ENCODE data around the gene DHRS11. TPM values are rescaled to one million over a fixed set of nuclear protein-coding genes. Genes with fewer than 3 reads are reported as not detected.
A peak's percentile ranks its signal among the peaks of the same experiment; 100 is the strongest.

Gene DHRS11, protein sequence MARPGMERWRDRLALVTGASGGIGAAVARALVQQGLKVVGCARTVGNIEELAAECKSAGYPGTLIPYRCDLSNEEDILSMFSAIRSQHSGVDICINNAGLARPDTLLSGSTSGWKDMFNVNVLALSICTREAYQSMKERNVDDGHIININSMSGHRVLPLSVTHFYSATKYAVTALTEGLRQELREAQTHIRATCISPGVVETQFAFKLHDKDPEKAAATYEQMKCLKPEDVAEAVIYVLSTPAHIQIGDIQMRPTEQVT
- polyA plus RNA-seq (2013), result 14.6 TPM

DNA sequence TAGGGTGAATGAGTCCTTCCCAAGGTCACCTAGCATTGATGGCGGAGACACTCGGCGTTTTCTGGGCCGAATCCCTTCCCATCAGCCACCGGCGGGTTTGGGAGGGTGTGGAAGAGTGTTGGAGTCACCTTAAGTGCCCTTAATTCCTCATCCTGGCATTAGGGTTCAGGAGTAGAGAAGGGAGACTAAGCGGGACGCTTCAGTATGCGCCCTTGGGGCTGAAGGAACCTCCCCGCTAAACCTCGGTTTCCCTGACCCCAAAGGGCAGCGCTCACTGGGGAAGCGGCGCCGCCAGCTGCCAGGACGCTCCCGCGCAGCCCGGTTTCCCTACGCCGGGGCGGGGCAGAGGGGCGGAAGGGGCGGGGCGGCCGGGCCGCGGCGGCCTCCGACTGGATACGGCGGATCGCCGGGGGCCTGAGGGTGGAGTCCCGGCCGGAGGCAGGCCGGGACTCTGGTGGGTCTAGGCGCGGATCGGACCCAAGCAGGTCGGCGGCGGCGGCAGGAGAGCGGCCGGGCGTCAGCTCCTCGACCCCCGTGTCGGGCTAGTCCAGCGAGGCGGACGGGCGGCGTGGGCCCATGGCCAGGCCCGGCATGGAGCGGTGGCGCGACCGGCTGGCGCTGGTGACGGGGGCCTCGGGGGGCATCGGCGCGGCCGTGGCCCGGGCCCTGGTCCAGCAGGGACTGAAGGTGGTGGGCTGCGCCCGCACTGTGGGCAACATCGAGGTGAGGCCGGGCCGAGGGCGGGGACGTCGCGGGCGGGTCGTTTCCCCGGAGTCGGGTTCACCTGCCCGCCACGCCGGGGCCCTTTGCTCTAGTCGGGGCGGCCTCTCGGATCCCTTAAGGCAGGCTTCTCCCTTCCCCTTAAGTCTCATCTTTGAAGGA, at the start of gene DHRS11:
DHRS11 (plus strand) TSS at position 446 of the 882 bp plus-strand sequence; CDS start at position 577, 131 bp downstream.
- POLR2A ChIA-PET, result interaction anchor here (0.8 kb wide), 1 partner anchor 45 kb away, joined by 4 read pairs; no protein-coding TSS in a partner anchor
- peaks cover 2 to 33% (median 11%) of the 10 kb centered on the region in 4 experiments for H3K36me3 ChIP-seq (ENCODE audit: control insufficient read depth in 4 of 4, insufficient read depth in 4 of 4, low read length in 3 of 4)
- peaks cover 0 to 48% (median 17%) of the 10 kb centered on the region in 4 experiments for H3K4me1 ChIP-seq (ENCODE audit: control extremely low read depth in 1 of 4, control insufficient read depth in 4 of 4, insufficient read depth in 4 of 4, low read length in 3 of 4)
- CTCF ChIA-PET, result interaction anchor here (1.2 to 1.8 kb wide), 3 partner anchors 10 to 46 kb away, joined by 4 to 6 read pairs (median 6); partner anchors contain the start of gene MRM1
- peak; percentile 43 to 61 (median 47) for DNase-seq
- peak within 1 kb of the TSS in 1 of 2 experiments; percentile 56 for H3K27ac ChIP-seq (ENCODE audit: insufficient read depth in 1 of 2, low read depth in 1 of 2, low read length in 2 of 2, poor library complexity in 1 of 2, severe bottlenecking in 2 of 2)
- H3K9me3 ChIP-seq (ENCODE audit: control extremely low read depth in 1 of 5, control insufficient read depth in 4 of 5, insufficient read depth in 2 of 5, low read depth in 1 of 5, low read length in 4 of 5), result no peaks in the 10 kb centered on the region
- WGBS (ENCODE audit: insufficient coverage), result 3% methylated on average over 84 of the region's 87 CpGs
- H3K4me3 ChIP-seq (ENCODE audit: control insufficient read depth in 1 of 7, extremely low read depth in 1 of 7, insufficient read depth in 4 of 7, low read depth in 2 of 7, low read length in 6 of 7), result peak within 1 kb of the TSS; percentile 61 to 83 (median 77)
- H3K27me3 ChIP-seq (replicated peaks in 2 of 5; ENCODE audit: control insufficient read depth in 4 of 5, insufficient read depth in 5 of 5, low read length in 4 of 5), result no peaks in the 10 kb centered on the region

DNA sequence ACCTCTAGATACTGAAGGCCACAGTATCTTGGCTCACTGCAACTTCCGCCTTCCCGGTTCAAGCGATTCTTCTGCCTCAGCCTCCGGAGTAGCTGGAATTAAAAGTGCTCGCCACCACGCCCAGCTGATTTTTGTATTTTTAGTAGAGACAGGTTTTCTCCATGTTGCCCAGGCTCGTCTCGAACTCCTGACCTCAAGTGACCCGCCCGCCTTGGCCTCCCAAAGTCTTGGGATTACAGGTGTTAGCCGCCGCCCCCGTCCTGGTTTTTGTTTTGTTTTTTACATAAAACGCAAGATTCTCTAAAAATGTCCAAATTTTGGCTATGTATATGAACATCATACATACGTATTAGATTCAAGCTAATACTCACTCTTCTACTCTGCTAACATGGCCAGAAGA, 48.9 kb upstream of the DHRS11 start:
- Histone ChIP-seq H3K27ac (ENCODE audit: insufficient read depth in 1 of 2, low read depth in 1 of 2, low read length in 2 of 2, poor library complexity in 1 of 2, severe bottlenecking in 2 of 2) (no peak overlapping the region), H3K36me3 (ENCODE audit: control insufficient read depth in 4 of 4, insufficient read depth in 4 of 4, low read length in 3 of 4) (peaks cover 0 to 16% (median 3%) of the 10 kb centered on the region in 4 experiments), H3K27me3 (replicated peaks in 2 of 5; ENCODE audit: control insufficient read depth in 4 of 5, insufficient read depth in 5 of 5, low read length in 4 of 5) (no peaks in the 10 kb centered on the region), H3K4me1 (ENCODE audit: control extremely low read depth in 1 of 4, control insufficient read depth in 4 of 4, insufficient read depth in 4 of 4, low read length in 3 of 4) (peaks cover 10 to 34% (median 22%) of the 10 kb centered on the region in 4 experiments), H3K4me3 (ENCODE audit: control insufficient read depth in 1 of 7, extremely low read depth in 1 of 7, insufficient read depth in 4 of 7, low read depth in 2 of 7, low read length in 6 of 7) (no peak overlapping the region), H3K9me3 (ENCODE audit: control extremely low read depth in 1 of 5, control insufficient read depth in 4 of 5, insufficient read depth in 2 of 5, low read depth in 1 of 5, low read length in 4 of 5) (no peaks in the 10 kb centered on the region)
- POLR2A ChIA-PET, result no interaction called here
- WGBS (ENCODE audit: insufficient coverage), result 85% methylated on average over 9 of the region's 15 CpGs
- CTCF ChIA-PET, result interaction anchor here (1.1 to 1.2 kb wide), 2 partner anchors 12 to 53 kb away, joined by 3 to 4 read pairs; no protein-coding TSS in a partner anchor
- no peak for DNase-seq

DNA sequence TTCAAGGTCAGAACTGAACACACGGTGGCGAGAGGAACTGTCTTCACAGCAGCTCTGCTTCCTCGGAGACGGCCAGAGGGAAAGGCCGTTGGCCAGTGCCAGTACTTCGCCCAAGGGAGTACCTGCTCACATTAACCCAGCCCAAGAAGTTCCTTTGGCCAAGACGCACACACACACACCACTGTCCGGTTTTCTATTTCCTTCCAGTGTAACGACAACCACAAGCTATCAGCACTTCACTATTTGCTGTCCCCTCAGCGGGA, 47.7 kb upstream of the DHRS11 start:
- Histone ChIP-seq H3K27me3 (replicated peaks in 2 of 5; ENCODE audit: control insufficient read depth in 4 of 5, insufficient read depth in 5 of 5, low read length in 4 of 5) (no peaks in the 10 kb centered on the region), H3K4me3 (ENCODE audit: control insufficient read depth in 1 of 7, extremely low read depth in 1 of 7, insufficient read depth in 4 of 7, low read depth in 2 of 7, low read length in 6 of 7) (peak overlapping the region; percentile 76 to 92 (median 88)), H3K9me3 (ENCODE audit: control extremely low read depth in 1 of 5, control insufficient read depth in 4 of 5, insufficient read depth in 2 of 5, low read depth in 1 of 5, low read length in 4 of 5) (no peaks in the 10 kb centered on the region), H3K36me3 (ENCODE audit: control insufficient read depth in 4 of 4, insufficient read depth in 4 of 4, low read length in 3 of 4) (peaks cover 0 to 14% (median 0%) of the 10 kb centered on the region in 4 experiments), H3K4me1 (ENCODE audit: control extremely low read depth in 1 of 4, control insufficient read depth in 4 of 4, insufficient read depth in 4 of 4, low read length in 3 of 4) (peaks cover 11 to 39% (median 27%) of the 10 kb centered on the region in 4 experiments), H3K27ac (ENCODE audit: insufficient read depth in 1 of 2, low read depth in 1 of 2, low read length in 2 of 2, poor library complexity in 1 of 2, severe bottlenecking in 2 of 2) (peak overlapping the region; percentile 97 to 98)
- POLR2A ChIA-PET, result interaction anchor here (3.8 kb wide), 1 partner anchor 9 kb away, joined by 30 read pairs; the partner anchor contains the start of genes MYO19 and PIGW
- CTCF ChIA-PET, result interaction anchor here (0.9 to 1.1 kb wide), 3 partner anchors 8 to 42 kb away, joined by 3 to 5 read pairs (median 4); no protein-coding TSS in a partner anchor
- WGBS (ENCODE audit: insufficient coverage), result 0% methylated on average over 9 of the region's 10 CpGs
- peak in 1 of 3 donors; percentile 38 for DNase-seq

DNA sequence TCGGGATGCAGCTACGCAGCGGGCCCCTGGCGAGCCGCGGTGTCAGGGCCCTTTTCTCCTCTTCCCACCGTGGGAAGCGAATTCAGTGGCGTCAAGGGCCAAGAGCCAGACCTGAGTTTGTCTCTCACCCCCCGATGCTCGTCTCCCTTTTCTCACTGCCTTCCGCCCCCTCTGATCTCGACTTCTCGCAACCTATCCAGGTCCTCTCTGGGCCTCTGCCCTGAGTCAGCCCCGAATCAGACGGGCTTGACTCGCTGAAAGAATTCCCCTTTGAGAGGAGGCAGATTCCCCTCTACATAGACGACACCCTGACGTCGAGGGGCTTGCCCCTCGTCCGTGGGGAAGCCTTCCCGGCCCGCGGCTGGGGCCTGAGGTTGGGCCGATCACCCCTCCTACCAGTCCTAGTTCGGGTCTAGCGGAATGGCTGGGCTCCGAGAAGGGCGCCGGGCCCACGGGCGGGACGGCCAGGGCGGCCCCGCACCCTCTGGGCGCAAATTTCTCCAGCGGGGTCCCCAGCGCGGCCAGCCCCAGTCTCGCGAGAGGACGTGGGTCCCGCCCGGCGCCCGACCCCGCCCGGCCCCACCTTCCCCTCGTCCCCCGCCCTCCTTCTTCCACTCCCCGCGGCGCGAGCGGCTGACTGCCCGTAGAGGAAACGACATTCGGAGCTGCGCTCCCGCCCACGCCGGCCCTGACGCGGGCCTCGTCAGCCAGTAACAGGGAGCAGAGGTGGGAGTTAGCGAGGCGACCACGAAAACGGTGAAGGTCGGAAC, 47.2 kb upstream of the DHRS11 start, which contains the start of gene GGNBP2:
GGNBP2 (plus strand) TSS at position 613 of the 770 bp plus-strand sequence. CDS start 806 bp downstream, outside the sequence.
- Histone ChIP-seq H3K27ac (ENCODE audit: insufficient read depth in 1 of 2, low read depth in 1 of 2, low read length in 2 of 2, poor library complexity in 1 of 2, severe bottlenecking in 2 of 2) (peak within 1 kb of the TSS; percentile 97 to 98), H3K36me3 (ENCODE audit: control insufficient read depth in 4 of 4, insufficient read depth in 4 of 4, low read length in 3 of 4) (peaks cover 0 to 13% (median 0%) of the 10 kb centered on the region in 4 experiments), H3K4me1 (ENCODE audit: control extremely low read depth in 1 of 4, control insufficient read depth in 4 of 4, insufficient read depth in 4 of 4, low read length in 3 of 4) (peaks cover 11 to 39% (median 27%) of the 10 kb centered on the region in 4 experiments), H3K4me3 (ENCODE audit: control insufficient read depth in 1 of 7, extremely low read depth in 1 of 7, insufficient read depth in 4 of 7, low read depth in 2 of 7, low read length in 6 of 7) (peak within 1 kb of the TSS; percentile 78 to 93 (median 90)), H3K9me3 (ENCODE audit: control extremely low read depth in 1 of 5, control insufficient read depth in 4 of 5, insufficient read depth in 2 of 5, low read depth in 1 of 5, low read length in 4 of 5) (no peaks in the 10 kb centered on the region), H3K27me3 (replicated peaks in 2 of 5; ENCODE audit: control insufficient read depth in 4 of 5, insufficient read depth in 5 of 5, low read length in 4 of 5) (no peaks in the 10 kb centered on the region)
- under 1% methylated on average over 49 of the region's 71 CpGs for WGBS (ENCODE audit: insufficient coverage)
- ChIA-PET CTCF (interaction anchor here (0.9 to 1.1 kb wide), 3 partner anchors 8 to 42 kb away, joined by 3 to 5 read pairs (median 4); no protein-coding TSS in a partner anchor), POLR2A (interaction anchor here (0.8 to 3.8 kb wide), 4 partner anchors 10 to 668 kb away, joined by 4 to 30 read pairs (median 4); partner anchors contain the start of genes MRM1, MYO19 and PIGW)
- DNase-seq, result peak; percentile 92 to 94 (median 93)

DNA sequence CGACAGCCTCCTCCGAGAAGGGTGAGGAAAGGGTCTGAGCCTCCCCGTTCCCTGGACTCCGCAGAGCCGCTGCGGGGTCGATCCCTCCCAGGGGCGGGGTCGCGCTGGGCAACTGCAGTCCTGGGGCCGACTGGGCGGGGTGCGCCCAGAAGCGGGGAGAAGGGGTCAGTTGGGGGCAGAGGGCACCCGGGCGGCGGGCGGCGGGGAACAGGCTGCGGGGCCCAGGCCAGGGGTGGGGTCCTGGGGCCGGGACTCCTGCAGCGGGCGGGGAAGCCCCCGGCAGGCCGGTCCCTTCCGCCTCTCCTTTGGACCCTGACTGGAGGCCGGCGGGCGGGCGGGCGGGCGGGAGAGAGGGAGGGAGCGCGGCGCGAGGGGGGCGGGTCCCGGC, 46.6 kb upstream of the DHRS11 start:
- H3K27me3 ChIP-seq (replicated peaks in 2 of 5; ENCODE audit: control insufficient read depth in 4 of 5, insufficient read depth in 5 of 5, low read length in 4 of 5), result no peaks in the 10 kb centered on the region
- H3K9me3 ChIP-seq (ENCODE audit: control extremely low read depth in 1 of 5, control insufficient read depth in 4 of 5, insufficient read depth in 2 of 5, low read depth in 1 of 5, low read length in 4 of 5), result no peaks in the 10 kb centered on the region
- ChIA-PET POLR2A (interaction anchor here (0.8 to 3.8 kb wide), 4 partner anchors 10 to 667 kb away, joined by 4 to 30 read pairs (median 4); partner anchors contain the start of genes MRM1, MYO19 and PIGW), CTCF (interaction anchor here (0.9 to 1.9 kb wide), 6 partner anchors 9 to 48 kb away, joined by 3 to 6 read pairs (median 3); no protein-coding TSS in a partner anchor)
- H3K36me3 ChIP-seq (ENCODE audit: control insufficient read depth in 4 of 4, insufficient read depth in 4 of 4, low read length in 3 of 4), result peaks cover 0 to 7% (median 0%) of the 10 kb centered on the region in 4 experiments
- peaks cover 13 to 41% (median 31%) of the 10 kb centered on the region in 4 experiments for H3K4me1 ChIP-seq (ENCODE audit: control extremely low read depth in 1 of 4, control insufficient read depth in 4 of 4, insufficient read depth in 4 of 4, low read length in 3 of 4)
- peak overlapping the region; percentile 97 to 98 for H3K27ac ChIP-seq (ENCODE audit: insufficient read depth in 1 of 2, low read depth in 1 of 2, low read length in 2 of 2, poor library complexity in 1 of 2, severe bottlenecking in 2 of 2)
- no peak for DNase-seq
- 0% methylated on average over 6 of the region's 38 CpGs for WGBS (ENCODE audit: insufficient coverage)
- H3K4me3 ChIP-seq (ENCODE audit: control insufficient read depth in 1 of 7, extremely low read depth in 1 of 7, insufficient read depth in 4 of 7, low read depth in 2 of 7, low read length in 6 of 7), result peak overlapping the region; percentile 76 to 92 (median 81)
